Thymus (tissue), 11 donors: Measurements from ENCODE around the gene ENDOV. TPM values are rescaled to one million over a fixed set of nuclear protein-coding genes. Genes with fewer than 3 reads are reported as not detected.
"Not testable (repeated sequence)": the region's sequence is repeated elsewhere in the genome, so short reads cannot be mapped to it uniquely, and the experiment has no call there.

Experiments
- DNase-seq, 9 donors: peaks; one replicate each; pipeline ENCODE4 v3.0.0-alpha.2; 2013; ENCODE audit warnings: low spot score in 9 of 9, low read depth in 6 of 9, missing footprints in 1 of 9
- H3K27ac ChIP-seq, 2 donors: one replicate each; pipeline ENCODE4 v1.5.1; 2013; ENCODE audit warnings: control low read depth in 1 of 2, low read depth in 1 of 2, low read length in 1 of 2, mild to moderate bottlenecking in 1 of 2, moderate library complexity in 1 of 2
- H3K27me3 ChIP-seq, 2 donors: one replicate each; pipeline ENCODE4 v1.5.1; 2013; ENCODE audit warnings: low read length in 1 of 2; ENCODE audit not compliant: control insufficient read depth in 2 of 2, insufficient read depth in 1 of 2
- H3K36me3 ChIP-seq, 2 donors: one replicate each; pipeline ENCODE4 v1.5.1; 2013; ENCODE audit warnings: low read length in 1 of 2, mild to moderate bottlenecking in 1 of 2, moderate library complexity in 1 of 2; ENCODE audit not compliant: control insufficient read depth in 2 of 2, insufficient read depth in 2 of 2
- H3K4me1 ChIP-seq, 2 donors: one replicate each; pipeline ENCODE4 v1.5.1; 2013; ENCODE audit warnings: low read length in 2 of 2; ENCODE audit not compliant: control insufficient read depth in 2 of 2, insufficient read depth in 2 of 2
- H3K4me3 ChIP-seq, 2 donors: one replicate each; pipeline ENCODE4 v1.5.1; 2013; ENCODE audit warnings: low read length in 2 of 2, control low read depth in 1 of 2, mild to moderate bottlenecking in 1 of 2
- H3K9me3 ChIP-seq, 2 donors: one replicate each; pipeline ENCODE4 v1.5.1; 2013; ENCODE audit warnings: low read length in 1 of 2, mild to moderate bottlenecking in 1 of 2; ENCODE audit not compliant: control insufficient read depth in 2 of 2, insufficient read depth in 1 of 2
- WGBS: extraction: QIAGEN DNeasy Blood & Tissue Kit; methylation state at CpG from one replicate; pipeline ENCODE4 v1.1.7; 2013; 5-methylcytosine and 5-hydroxymethylcytosine counted together
- polyA plus RNA-seq: library from polyadenylated mRNA; stranded (reverse); fragments of 200-250 nt; gene quantifications from one replicate; pipeline ENCODE4 v1.2.3, GENCODE V29; 2013
- total RNA-seq: library from RNA; stranded (reverse); fragments of 120-200 nt; gene quantifications from one replicate; pipeline ENCODE4 v1.2.4, GENCODE V29; 2013
- donor health status: healthy.

Gene ENDOV
- total and polyA plus RNA-seq, 2 donors = 8.3 to 20.7 TPM

- no peak overlapping the region for H3K27ac ChIP-seq
- 94% methylated on average over 4 of the region's 4 CpGs for WGBS
- no peaks in the 10 kb centered on the region for H3K27me3 ChIP-seq
- H3K4me1 ChIP-seq = peaks cover 0 to 18% of the 10 kb centered on the region in 2 donors
- DNase-seq = no peak
- no peaks in the 10 kb centered on the region for H3K9me3 ChIP-seq
- H3K4me3 ChIP-seq = no peak overlapping the region
- peaks cover 54 to 66% of the 10 kb centered on the region in 2 donors for H3K36me3 ChIP-seq
These were observed 21.0 kb upstream of the ENDOV start for GRCh38 chr17:80393961-80394360.

GRCh38 chr17:80394629-80395216, 20.2 kb upstream of the ENDOV start:
- DNase-seq = no peak
- Histone ChIP-seq H3K27ac (no peak overlapping the region), H3K9me3 (no peaks in the 10 kb centered on the region), H3K36me3 (peaks cover 46 to 58% of the 10 kb centered on the region in 2 donors), H3K4me1 (peaks cover 0 to 18% of the 10 kb centered on the region in 2 donors), H3K4me3 (no peak overlapping the region), H3K27me3 (no peaks in the 10 kb centered on the region)
- 95% methylated on average over 11 of the region's 11 CpGs for WGBS

- H3K9me3 ChIP-seq = no peaks in the 10 kb centered on the region
- peaks cover 0 to 18% of the 10 kb centered on the region in 2 donors for H3K4me1 ChIP-seq
- H3K36me3 ChIP-seq = peaks cover 38 to 50% of the 10 kb centered on the region in 2 donors
- no peak overlapping the region for H3K4me3 ChIP-seq
- H3K27ac ChIP-seq = no peak overlapping the region
- 89% methylated on average over 15 of the region's 15 CpGs for WGBS
- no peak for DNase-seq
- no peaks in the 10 kb centered on the region for H3K27me3 ChIP-seq
These were observed 19.4 kb upstream of the ENDOV start for GRCh38 chr17:80395402-80396151.

GRCh38 chr17:80396157-80397033, 18.6 kb upstream of the ENDOV start:
- DNase-seq = no peak
- H3K27ac ChIP-seq = no peak overlapping the region
- peaks cover 0 to 18% of the 10 kb centered on the region in 2 donors for H3K4me1 ChIP-seq

GRCh38 chr17:80397034-80397387, 18.0 kb upstream of the ENDOV start:
- Histone ChIP-seq H3K4me3 (no peak overlapping the region), H3K27me3 (no peaks in the 10 kb centered on the region), H3K27ac (no peak overlapping the region), H3K36me3 (peaks cover 32 to 36% of the 10 kb centered on the region in 2 donors), H3K9me3 (no peaks in the 10 kb centered on the region), H3K4me1 (peaks cover 0 to 18% of the 10 kb centered on the region in 2 donors)
- DNase-seq = no peak
- 92% methylated on average over 6 of the region's 6 CpGs for WGBS

More at GRCh38 chr17:80396157-80397033, 18.6 kb upstream of the ENDOV start:
- Histone ChIP-seq H3K9me3 (no peaks in the 10 kb centered on the region), H3K36me3 (peaks cover 32 to 42% of the 10 kb centered on the region in 2 donors), H3K27me3 (no peaks in the 10 kb centered on the region), H3K4me3 (no peak overlapping the region)
- 85% methylated on average over 9 of the region's 9 CpGs for WGBS

- Histone ChIP-seq H3K9me3 (no peaks in the 10 kb centered on the region), H3K4me1 (peaks cover 0 to 16% of the 10 kb centered on the region in 2 donors), H3K36me3 (peaks cover 30 to 32% of the 10 kb centered on the region in 2 donors), H3K27ac (no peak overlapping the region), H3K4me3 (no peak overlapping the region), H3K27me3 (no peaks in the 10 kb centered on the region)
- 91% methylated on average over 10 of the region's 10 CpGs for WGBS
- no peak for DNase-seq
These were observed 17.3 kb upstream of the ENDOV start for GRCh38 chr17:80397686-80398085.

GRCh38 chr17:80401086-80401485, 13.9 kb upstream of the ENDOV start:
- 97% methylated on average over 9 of the region's 9 CpGs for WGBS

GRCh38 chr17:80402102-80402501, 12.9 kb upstream of the ENDOV start:
- not testable (repeated sequence) for DNase-seq
- WGBS = 97% methylated on average over 13 of the region's 13 CpGs

More at GRCh38 chr17:80401086-80401485, 13.9 kb upstream of the ENDOV start:
- not testable (repeated sequence) for H3K27me3 ChIP-seq, H3K4me3 ChIP-seq, H3K4me1 ChIP-seq, H3K27ac ChIP-seq, H3K36me3 ChIP-seq, DNase-seq, H3K9me3 ChIP-seq

GRCh38 chr17:80402959-80403358, 12.0 kb upstream of the ENDOV start:
- no peak overlapping the region for H3K4me3 ChIP-seq
- no peaks in the 10 kb centered on the region for H3K36me3 ChIP-seq
- H3K4me1 ChIP-seq = no peaks in the 10 kb centered on the region
- peaks cover 0 to 19% of the 10 kb centered on the region in 2 donors for H3K27me3 ChIP-seq
- 97% methylated on average over 4 of the region's 4 CpGs for WGBS
- no peak overlapping the region for H3K27ac ChIP-seq
- no peak for DNase-seq
- no peaks in the 10 kb centered on the region for H3K9me3 ChIP-seq

More at GRCh38 chr17:80402102-80402501, 12.9 kb upstream of the ENDOV start:
- not testable (repeated sequence) for H3K4me3 ChIP-seq, H3K9me3 ChIP-seq, H3K4me1 ChIP-seq, H3K36me3 ChIP-seq, H3K27ac ChIP-seq
- H3K27me3 ChIP-seq = peaks cover 0 to 16% of the 10 kb centered on the region in 2 donors
